T47D (cell line): ENCODE results near the gene GALNT15.

Experiments
- DNase-seq, 2 experiments: peaks; one replicate each; pipeline versions ENCODE4 v3.0.0 to v3.0.0-alpha.2; 2011 to 2012; ENCODE audit warnings: low read depth in 1 of 2, low spot score in 1 of 2
- JUND ChIP-seq: IDR thresholded peaks from 2 replicates; pipeline ENCODE4 v1.6.1; 2012; ENCODE audit warnings: low read depth
- in situ Hi-C: cut with HindIII; loops from 2 replicates; pipeline ENCODE4 v1.10.0; 2016; ENCODE audit warnings: low sequenced_read_pairs, low pct_unique_long_range_greater_than_20kb

The GALNT15 gene

GRCh38 chr3:16255326-16255725 lies 80.8 kb downstream of the GALNT15 start:
- no peak for TF ChIP-seq JUND
- in situ Hi-C loops, result no loop called here
- no peak for DNase-seq

GRCh38 chr3:16255726-16256125 lies 81.2 kb downstream of the GALNT15 start:
- DNase-seq, result no peak
- TF ChIP-seq JUND, result no peak
- in situ Hi-C loops, result no loop called here

GRCh38 chr3:16257309-16257708 lies 82.8 kb downstream of the GALNT15 start:
- in situ Hi-C loops, result no loop called here
- no peak for DNase-seq
- no peak for TF ChIP-seq JUND

GRCh38 chr3:16258177-16258576 lies 83.7 kb downstream of the GALNT15 start:
- DNase-seq, result no peak
- in situ Hi-C loops, result no loop called here
- TF ChIP-seq JUND, result no peak

- in situ Hi-C loops, result no loop called here
- no peak for DNase-seq
- TF ChIP-seq JUND, result no peak
Measured at GRCh38 chr3:16258866-16259265, 84.4 kb downstream of the GALNT15 start.

- no peak for DNase-seq
- TF ChIP-seq JUND, result no peak
- in situ Hi-C loops, result no loop called here
Measured at GRCh38 chr3:16260046-16260445, 85.6 kb downstream of the GALNT15 start.

GRCh38 chr3:16262174-16262573 lies 87.7 kb downstream of the GALNT15 start:
- no peak for TF ChIP-seq JUND
- DNase-seq, result no peak
- in situ Hi-C loops, result no loop called here

GRCh38 chr3:16264174-16264707 lies 89.8 kb downstream of the GALNT15 start:
- in situ Hi-C loops, result no loop called here
- DNase-seq, result peak in 1 of 2 experiments; percentile 30
- TF ChIP-seq JUND, result no peak

GRCh38 chr3:16264708-16265454 lies 90.4 kb downstream of the GALNT15 start, which contains the start of the genes DPH3 and OXNAD1:
Gene DPH3, minus strand, starts transcription at chr3:16264943. Its CDS starts 67 bp downstream, at chr3:16264876.
Gene OXNAD1, plus strand, starts transcription at chr3:16265212. Its CDS starts 5,741 bp downstream, at chr3:16270953.
- peak; percentile 89 to 100 for DNase-seq
- in situ Hi-C loops, result no loop called here
- TF ChIP-seq JUND, result no peak

- in situ Hi-C loops, result no loop called here
- TF ChIP-seq JUND, result no peak
- no peak for DNase-seq
Measured at GRCh38 chr3:16265455-16265786, 90.9 kb downstream of the GALNT15 start.

GRCh38 chr3:16266714-16267113 lies 92.2 kb downstream of the GALNT15 start:
- no peak for TF ChIP-seq JUND
- in situ Hi-C loops, result no loop called here
- DNase-seq, result no peak

- DNase-seq, result no peak
- TF ChIP-seq JUND, result no peak
- in situ Hi-C loops, result no loop called here
Measured at GRCh38 chr3:16270855-16271254, 96.4 kb downstream of the GALNT15 start.

GRCh38 chr3:16272588-16272987 lies 98.1 kb downstream of the GALNT15 start:
- DNase-seq, result no peak
- TF ChIP-seq JUND, result no peak
- in situ Hi-C loops, result no loop called here

- in situ Hi-C loops, result no loop called here
- TF ChIP-seq JUND, result no peak
- DNase-seq, result no peak
Measured at GRCh38 chr3:16273867-16274266, 99.4 kb downstream of the GALNT15 start.
